ENCODE measurements around the gene SENP8.
A peak's percentile ranks its signal among the peaks of the same experiment; 100 is the strongest.

The SENP8 gene

DNA sequence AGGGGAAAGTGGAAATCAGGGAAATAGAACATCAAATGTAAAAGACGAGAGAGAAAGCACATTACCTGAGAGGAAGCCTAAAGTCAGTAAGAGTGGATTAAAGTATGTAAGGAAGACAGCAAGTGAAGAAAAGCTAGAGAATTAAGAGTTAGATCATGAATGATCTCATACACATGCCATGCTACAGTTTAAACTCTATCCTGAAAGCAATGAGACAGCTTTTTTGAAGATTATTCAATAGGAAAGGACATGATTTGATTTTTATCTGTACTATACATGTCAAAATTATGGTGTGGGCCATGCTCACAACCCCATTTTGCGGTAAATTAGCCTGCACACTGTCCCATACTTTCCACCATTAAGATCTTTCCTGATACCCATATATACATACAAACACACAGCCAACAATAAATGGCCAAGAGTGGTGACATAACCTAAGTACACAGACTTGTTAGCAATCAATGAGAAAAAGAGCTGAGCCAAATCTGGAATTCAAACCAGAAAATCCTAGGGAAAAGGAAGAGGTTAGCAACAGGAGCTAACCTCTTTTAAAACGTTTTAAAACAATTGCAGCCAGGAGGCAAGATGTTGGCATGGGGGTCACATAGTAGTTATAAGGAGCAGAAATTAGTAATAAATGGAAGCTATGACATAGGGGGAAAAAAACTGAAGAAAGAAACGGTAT, 4.7 kb upstream of the SENP8 start:
- no peak for DNase-seq (ENCODE audit: low read depth)

DNA sequence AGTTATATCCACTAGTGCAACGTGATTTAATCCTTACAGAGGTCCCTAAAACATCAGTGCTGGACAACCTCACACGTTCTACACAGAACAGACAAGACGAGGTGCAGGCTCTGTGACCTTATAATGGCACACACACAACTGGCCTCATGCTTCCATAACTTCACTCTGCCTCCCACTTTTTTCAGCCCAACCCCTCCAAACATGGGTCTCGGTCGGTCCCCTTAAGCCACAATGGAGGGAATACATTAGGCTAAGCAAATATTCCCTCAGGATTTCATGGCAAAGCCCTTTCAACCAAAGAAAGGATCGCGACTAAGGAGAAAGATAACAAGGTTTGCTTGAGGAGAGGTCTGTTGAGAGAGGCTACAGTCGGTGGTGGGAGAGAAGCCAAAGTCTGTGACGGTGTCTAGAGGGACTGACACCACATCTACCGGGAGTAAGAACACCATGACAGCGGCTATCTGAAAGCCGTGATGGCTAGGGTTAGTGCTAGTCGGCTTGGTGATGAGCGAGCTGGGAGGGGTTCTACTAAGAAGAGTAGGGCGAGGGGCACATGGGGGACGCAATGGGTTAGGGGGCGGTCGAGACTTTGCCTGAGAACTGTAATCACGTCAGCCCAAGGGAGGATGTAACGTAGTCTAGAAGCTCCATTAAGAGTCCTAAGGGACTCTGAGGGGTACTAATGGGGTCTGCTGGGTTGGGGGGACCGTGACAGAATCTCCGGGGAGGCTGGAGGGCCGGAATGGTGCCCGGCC, 1.3 kb upstream of the SENP8 start:
- no peak for DNase-seq (ENCODE audit: low read depth)

DNA sequence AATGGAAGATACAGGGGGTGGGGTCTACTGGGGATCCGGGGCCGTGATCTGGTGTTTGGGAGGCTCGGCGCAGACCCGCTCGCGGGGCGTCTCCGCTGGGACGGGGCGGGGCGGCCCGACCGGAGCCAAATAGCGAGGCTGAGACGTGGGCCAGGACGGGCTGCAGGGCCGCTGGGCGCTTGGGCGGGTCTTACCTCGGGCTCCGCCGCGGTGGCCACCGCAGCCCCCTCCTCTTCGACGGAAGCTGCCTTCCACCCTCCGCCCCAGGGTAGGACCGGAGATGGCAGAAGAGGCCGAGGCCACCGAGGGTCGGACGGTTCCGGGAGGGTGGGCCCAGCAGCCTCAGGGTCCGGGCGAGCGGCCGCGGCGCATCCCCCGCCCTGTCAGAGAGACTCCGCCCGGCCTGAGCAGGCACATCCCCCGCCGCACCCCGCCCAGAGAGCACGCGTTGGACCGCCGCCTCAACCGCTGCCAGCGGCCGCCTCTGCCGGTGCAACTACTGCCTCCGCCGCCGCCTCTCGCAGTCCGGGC, 652 bp upstream of the SENP8 start:
- peak; percentile 51 for DNase-seq (ENCODE audit: low read depth)

DNA sequence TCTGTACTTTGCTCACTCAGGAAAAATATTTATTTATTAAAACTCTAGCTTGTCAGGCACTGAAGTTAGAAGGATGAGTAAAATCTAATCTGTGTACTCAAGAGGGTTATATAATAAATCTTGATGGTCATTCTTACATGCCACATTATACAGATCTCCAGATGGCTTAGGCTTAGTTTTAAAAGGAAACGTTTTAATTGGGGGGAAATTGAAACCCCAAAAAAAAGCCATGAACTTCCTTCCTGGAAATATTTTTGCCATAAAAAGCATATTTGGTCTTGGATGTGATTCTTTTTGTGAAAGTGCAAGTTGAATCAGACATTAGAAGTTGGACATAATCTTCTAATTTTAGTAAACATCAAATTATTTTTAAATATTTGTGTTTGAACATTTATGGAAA, 6.0 kb downstream of the SENP8 start:
- DNase-seq (ENCODE audit: low read depth): no peak

DNA sequence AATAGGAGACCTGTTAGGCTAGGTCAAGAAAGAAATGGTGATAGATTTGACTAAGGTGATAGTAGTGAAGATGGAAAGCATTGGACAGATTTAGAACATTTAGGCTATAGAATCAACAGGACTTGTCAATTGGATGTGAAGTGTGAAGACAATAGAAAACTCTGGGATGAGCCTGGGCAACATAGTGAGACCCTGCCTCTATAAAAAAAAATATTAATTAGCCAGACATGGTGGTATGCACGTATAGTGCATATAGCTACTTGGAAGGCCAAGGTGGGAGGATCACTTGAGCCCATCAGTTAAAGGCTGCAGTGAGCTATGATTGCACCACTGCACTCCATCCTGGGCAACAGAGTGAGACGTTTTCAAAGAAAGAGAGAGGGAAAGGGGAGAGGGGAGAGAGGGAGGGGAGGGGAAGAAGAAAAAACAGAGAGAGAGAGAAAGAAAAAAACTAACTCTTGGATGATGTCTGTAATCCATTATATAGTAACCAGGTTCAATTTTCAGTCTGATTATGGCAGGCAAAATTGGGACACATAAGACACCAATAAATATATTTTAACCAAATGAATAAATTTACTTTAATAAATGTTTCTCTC, 9.6 kb downstream of the SENP8 start:
- DNase-seq (ENCODE audit: low read depth): no peak

DNA sequence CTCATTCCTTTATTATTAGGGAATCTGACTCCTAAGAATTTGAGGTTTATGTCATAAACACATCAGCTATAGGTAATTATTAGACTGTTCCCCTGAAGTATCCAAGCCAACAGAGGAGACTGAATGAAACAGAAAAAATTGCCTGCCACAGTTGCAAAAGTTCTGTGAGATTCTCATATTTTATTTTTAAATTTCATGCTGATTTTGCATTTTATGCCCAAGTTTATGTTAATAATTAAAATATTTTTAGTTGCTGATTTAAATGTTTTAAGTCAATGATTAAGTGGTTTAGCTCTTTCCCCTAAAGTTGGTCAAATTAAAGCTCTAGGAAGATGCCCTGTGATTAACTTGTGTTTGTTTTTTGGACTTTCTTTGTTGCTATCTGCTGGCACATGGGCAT, 10.2 kb downstream of the SENP8 start:
- DNase-seq (ENCODE audit: low read depth): no peak

DNA sequence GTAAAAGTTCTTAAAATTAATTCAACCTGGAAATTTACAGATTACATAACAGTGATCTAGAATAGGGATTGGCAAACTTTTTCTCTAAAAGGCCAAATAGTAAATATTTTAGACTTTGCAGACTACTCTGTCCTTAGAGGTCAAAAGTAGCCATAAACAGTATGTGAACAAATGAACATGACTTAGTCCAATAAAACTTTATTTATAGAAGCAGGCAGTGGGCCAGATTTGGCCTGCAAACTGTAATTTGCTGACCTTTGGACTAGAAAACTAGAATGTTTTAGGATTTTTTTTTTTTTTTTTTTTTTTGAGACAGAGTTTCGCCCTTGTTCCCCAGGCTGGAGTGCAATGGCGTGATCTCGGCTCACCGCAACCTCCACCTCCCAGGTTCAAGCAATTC, 12.1 kb downstream of the SENP8 start:
- DNase-seq (ENCODE audit: low read depth): no peak

DNA sequence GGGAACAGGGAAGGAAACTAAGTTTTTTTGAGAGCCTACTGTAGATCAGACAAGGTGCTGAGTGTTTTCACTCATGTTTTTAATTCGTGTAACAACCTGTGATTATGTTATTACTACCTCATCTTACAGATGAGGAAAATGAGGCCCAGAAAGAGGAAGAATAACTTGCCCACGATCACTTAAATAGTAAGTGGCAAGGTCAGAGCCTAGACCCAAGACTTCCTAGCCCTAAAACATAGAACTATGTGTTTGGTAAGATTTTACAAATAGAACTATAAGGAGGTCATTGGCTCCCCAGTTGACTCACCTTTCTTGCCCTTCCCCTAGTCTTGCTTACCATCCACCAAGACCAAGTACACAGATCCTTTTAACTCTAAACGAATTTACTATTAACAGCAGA, 13.7 kb downstream of the SENP8 start:
- DNase-seq (ENCODE audit: low read depth): no peak

DNA sequence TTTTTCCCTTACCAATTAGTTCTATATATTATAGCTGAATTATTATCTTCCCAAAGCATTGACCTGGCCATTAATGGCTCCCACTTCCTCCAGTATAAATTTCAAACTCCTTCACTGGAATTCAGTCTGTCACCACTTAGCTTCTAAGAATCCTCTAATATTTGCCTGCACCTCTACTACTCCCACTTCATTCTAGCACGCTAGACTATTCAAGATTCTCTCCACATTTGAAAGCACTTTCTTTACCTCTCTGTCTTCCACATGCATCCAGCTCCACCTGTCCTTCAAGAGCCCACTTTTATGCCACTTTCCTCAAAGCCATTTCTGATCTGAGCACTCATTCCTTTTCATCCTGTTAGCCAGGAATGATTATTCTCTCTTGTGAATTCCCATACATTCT, 15.0 kb downstream of the SENP8 start:
- no peak for DNase-seq (ENCODE audit: low read depth)

DNA sequence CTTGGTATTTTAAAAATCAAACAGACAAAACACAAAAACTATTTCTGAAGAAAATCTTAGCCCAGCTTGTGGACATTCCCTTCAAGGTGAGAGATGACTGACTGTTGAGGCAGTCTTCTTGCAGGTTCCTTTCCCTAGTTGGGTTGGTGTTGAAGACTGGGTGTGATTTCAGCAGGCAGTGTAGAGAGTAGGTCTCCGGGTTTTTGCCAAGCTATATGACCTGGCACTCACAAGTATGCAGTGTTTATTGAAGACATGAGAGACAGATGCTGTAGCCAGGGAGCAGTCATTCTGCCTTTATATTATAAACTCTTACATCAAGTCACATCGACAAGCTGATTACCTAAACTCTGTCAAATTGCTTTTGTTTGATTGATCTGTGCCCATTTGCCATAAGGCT, 17.5 kb downstream of the SENP8 start:
- DNase-seq (ENCODE audit: low read depth): no peak

DNA sequence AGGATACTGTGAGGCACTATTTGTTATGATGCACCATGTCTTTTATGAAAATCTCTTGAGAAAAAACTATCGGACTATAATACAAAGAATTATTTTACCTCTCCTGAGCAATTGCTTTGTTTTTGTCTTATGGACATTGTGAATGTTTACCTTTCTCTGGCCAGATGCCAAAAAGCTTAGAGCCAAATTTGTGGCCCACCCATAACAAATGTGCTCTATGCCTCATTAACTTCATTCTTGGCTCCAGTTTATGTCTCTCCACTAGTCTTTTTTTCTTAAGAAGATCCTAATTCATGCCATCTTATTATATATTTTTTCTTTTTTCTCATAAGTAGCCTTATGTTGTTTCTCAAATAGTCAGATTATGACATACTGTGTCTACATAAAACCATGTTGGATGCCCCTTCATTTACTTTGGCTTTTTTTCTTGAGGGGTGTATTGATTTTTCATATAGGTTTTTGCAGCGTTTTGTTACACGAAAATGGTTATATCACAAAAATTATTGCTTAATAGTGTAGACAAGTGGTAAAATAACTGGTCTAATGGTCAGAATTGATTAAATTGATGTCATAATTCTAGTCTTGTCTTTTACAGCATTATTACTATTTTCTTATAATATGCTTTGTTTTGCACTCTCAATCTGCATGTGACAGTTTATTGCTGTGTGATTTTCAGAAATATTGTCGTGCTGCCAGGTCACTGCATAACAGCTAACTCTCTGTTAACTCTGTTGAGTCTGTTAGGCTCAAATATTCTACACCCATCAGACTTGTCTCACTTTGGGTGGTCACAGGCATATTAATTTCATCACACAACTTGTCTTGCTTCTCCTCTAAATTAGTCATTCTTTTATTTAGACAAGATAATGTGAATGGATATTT, 18.2 kb downstream of the SENP8 start:
- no peak for DNase-seq (ENCODE audit: low read depth)

DNA sequence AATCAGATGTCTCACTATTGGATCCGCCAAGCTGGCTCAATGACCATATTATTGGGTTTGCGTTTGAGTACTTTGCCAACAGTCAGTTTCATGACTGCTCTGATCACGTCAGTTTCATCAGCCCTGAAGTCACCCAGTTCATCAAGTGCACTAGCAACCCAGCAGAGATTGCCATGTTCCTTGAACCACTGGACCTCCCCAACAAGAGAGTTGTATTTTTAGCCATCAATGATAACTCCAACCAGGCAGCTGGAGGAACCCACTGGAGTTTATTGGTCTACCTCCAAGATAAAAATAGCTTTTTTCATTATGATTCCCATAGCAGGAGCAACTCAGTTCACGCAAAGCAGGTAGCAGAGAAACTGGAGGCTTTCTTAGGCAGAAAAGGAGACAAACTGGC, 21.5 kb downstream of the SENP8 start:
- DNase-seq (ENCODE audit: low read depth): no peak

DNA sequence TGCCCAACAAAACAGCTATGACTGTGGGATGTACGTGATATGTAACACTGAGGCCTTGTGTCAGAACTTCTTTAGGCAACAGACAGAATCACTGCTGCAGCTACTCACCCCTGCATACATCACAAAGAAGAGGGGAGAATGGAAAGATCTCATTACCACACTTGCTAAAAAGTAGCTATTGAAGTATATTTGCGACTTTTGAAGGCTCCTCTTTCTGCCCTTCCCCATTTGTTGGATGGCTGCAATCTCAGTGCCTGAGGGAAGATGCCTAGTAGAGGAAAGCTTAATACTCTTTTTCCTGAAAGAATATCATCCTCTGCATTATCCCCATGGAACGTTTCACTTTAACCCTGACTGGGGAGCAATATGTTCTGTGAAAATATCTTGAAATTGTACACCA, 21.9 kb downstream of the SENP8 start:
- no peak for DNase-seq (ENCODE audit: low read depth)

DNA sequence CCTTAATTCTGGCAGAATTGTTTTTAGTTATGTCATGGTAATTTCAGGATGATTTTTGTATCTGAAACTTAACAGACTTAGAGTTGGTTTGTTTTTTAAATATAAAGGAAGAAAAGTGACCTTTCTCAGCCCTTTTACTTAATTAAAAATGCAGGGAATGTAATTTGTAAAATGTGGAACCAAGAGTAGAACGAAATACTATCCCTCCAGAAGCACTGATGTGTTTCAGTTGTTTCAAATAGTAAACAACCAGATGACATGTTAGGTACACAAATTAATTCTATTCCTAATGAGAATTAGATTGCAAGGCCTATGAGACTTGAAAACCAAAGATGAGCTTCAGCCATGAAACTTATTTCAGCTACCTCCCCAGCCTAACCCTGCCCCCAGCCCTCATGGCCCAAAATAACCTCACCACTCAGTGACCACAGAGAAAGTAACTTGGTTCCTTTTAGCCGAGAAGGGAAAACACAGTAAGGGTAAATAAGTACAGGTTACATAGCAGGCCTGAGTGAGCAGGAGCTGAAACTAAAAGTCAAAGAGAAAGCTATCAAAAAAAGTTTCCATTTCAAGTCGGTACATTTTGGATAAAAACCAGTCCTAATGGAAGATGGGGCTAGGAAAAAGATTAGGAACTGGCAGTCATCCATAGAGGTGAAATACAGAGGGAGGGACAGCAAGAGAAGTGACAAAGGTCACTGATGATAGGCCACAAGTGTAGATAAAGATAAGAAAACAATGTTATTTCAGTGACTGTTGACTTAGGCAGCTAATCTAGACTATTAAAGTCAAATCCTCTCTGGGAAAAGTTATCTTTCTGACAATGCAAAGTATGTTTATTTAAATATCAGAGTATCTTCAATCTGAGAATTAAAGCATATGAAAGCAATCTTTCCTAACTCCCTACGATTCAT, 23.2 kb downstream of the SENP8 start:
- DNase-seq (ENCODE audit: low read depth): no peak

DNA sequence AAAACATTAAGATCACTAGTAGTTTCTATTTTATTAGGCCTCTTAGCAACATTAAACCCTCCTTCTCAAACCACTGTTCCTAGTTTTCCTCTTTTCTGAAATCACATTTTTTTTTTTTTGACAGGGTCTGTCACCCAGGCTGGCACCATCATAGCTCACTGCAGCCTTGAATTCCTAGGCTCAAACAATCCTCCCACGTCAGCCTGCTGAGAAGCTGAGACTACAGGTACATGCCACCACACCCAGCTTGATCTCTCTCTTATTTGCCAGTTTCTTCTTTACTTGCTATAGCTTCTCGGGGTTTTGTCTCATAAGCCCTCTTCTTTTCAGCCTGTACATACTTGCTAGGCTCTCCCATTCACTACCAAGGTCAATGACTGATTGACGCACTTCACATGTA, 28.0 kb downstream of the SENP8 start:
- no peak for DNase-seq (ENCODE audit: low read depth)

DNA sequence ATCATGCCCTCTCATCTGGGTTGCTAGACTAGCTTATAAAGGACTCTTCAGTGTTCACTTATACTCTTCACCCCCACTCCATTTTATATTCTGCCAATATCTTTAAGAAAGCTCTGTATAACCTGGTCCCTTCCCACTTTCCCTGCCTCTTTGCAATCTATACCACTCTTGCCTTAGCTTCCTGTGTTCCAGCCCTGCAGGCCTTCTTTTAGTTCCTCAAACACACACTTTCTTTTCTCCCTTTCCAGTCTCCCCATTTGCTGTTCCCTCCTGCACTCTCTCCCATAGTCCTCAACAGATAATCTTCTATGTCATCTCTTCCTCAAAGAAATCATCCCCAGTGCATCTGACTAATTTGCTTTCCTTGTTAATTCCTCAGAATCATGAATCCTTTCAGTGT, 28.7 kb downstream of the SENP8 start:
- no peak for DNase-seq (ENCODE audit: low read depth)

DNA sequence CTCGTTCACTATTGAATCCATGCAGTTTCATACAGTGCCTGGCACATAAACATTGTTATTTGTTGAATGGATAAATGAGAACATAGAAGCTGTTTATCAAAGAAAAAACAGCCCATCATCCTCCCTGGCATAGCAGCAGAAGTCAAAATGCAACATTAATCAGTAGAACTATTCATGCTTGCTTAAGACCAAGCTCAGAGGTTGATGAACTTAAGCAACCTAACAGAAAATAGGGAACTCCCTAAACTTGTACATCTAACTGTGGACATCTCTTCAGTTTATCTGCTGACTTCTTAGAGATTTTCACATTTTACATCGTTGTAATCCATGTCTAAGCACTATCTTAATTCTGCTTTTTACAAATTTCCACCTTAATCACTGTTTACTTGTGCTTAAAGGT, 29.2 kb downstream of the SENP8 start:
- no peak for DNase-seq (ENCODE audit: low read depth)

DNA sequence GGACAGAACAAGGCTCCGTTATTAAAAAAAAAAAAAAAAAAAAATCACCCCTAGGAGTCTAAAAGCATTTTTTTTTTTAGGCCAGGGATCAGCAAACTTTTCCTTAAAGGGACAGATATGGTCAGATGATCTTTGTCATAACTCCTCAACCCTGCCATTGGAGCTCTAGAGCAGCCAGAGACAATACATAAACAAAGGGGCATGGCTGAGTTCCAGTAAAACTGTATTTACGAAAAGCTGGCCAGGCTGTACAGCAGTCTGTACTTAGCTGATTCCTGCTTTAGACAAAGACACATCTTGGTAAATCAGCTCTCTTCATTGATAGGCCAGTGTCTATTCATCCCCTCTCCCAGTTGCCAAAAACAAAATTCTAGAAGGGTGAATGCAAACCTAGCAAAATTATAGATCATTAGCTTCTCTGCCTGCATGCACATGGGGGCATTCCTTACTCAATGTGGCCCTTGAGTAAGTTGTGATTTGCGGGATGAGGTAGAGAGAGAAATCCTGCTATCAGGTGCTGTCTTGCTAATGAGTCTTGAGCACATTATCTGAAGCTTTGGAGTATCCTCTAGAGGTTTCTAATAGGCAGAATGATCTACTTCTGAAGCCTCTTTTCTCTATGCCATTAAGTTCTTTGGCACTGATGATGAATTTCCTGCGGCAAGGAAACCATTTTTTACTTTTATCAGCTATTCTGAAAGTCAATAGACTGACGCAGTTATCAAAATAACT, 35.2 kb downstream of the SENP8 start:
- no peak for DNase-seq (ENCODE audit: low read depth)

DNA sequence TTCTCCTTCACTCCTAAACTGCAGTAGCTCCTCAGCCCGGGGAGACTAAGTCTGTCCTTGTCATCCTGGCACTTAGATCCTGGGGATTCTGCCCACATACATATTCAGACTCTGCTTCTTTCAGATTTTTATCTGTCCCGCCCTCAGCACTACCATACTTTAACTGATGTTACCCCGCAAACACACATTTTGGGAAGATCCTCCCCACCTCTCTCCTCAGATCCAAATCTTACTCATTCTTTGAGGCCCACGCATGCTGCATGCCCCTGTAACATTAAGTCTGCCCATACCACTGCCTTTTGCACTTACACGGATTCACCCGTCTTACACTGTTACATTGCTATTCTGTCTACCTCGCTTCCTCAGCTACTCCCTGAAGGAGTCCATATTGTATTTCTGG, 36.1 kb downstream of the SENP8 start:
- DNase-seq (ENCODE audit: low read depth): no peak

DNA sequence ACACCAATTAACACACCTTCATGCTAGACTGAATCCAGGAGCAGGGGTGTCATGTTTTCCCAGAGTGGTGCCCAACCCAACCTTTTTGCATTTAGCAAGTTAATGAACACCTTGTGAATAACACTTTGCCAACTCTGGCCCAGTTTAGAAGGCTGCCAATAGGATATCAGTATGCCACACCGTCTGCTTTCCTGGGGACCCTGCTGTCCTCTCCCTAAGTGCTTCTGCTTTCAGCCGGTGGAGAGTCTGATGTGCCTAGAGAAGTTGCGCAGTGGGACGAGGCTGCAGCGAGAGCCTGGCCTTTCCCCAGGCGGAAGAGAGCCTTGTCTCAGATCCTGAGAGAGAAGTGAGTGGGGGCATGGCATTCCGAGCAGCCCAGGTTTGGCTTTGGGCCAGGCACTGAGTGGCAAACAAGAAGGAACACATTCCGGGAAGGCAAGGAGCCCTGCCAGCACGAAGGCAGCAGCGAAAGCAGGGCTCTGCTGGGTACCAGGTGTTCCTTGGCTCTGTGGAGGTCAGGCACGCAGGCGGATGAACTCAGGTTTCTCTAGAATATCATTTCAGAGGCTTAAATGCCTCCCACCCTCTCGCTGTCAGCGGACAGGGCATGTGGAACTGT, 36.9 kb downstream of the SENP8 start:
- no peak for DNase-seq (ENCODE audit: low read depth)

All from GM04503 (cell line).